ENCODE data around the gene SLC7A4.
"Not testable (repeated sequence)": the region's sequence is repeated elsewhere in the genome, so short reads cannot be mapped to it uniquely, and the experiment has no call there.

Gene SLC7A4

GRCh38 chr22:21061660-21062321 is 29.4 kb upstream of the SLC7A4 start:
- DNase-seq, result not testable (repeated sequence)

GRCh38 chr22:21060363-21060762 is 28.0 kb upstream of the SLC7A4 start:
- DNase-seq, result not testable (repeated sequence)

- no peak for DNase-seq
Observed at GRCh38 chr22:21055880-21056319, 23.5 kb upstream of the SLC7A4 start.

GRCh38 chr22:21055564-21055834 is 23.1 kb upstream of the SLC7A4 start:
- DNase-seq, result no peak

GRCh38 chr22:21054714-21055563 is 22.6 kb upstream of the SLC7A4 start:
- DNase-seq, result no peak

GRCh38 chr22:21054046-21054713 is 21.8 kb upstream of the SLC7A4 start:
- DNase-seq, result no peak

- DNase-seq, result no peak
Observed at GRCh38 chr22:21052715-21053459, 20.5 kb upstream of the SLC7A4 start.

- no peak for DNase-seq
Observed at GRCh38 chr22:21051831-21052400, 19.6 kb upstream of the SLC7A4 start.

GRCh38 chr22:21051145-21051830 is 18.9 kb upstream of the SLC7A4 start:
- DNase-seq, result no peak

- DNase-seq, result not testable (repeated sequence)
Observed at GRCh38 chr22:21048965-21049364, 16.6 kb upstream of the SLC7A4 start.

- not testable (repeated sequence) for DNase-seq
Observed at GRCh38 chr22:21048448-21048847, 16.1 kb upstream of the SLC7A4 start.

- DNase-seq, result no peak
Observed at GRCh38 chr22:21047730-21048129, 15.4 kb upstream of the SLC7A4 start.

GRCh38 chr22:21047035-21047661 is 14.8 kb upstream of the SLC7A4 start:
- DNase-seq, result no peak

GRCh38 chr22:21045585-21046294 is 13.4 kb upstream of the SLC7A4 start, which contains the start of gene LRRC74B:
LRRC74B (plus strand) TSS chr22:21045946; CDS start chr22:21045987, 41 bp downstream.
- peak; percentile 45 to 48 (median 46) for DNase-seq

GRCh38 chr22:21044931-21045584 is 12.7 kb upstream of the SLC7A4 start:
- DNase-seq, result no peak

GRCh38 chr22:21043860-21044535 is 11.6 kb upstream of the SLC7A4 start:
- no peak for DNase-seq

- no peak for DNase-seq
Observed at GRCh38 chr22:21042978-21043859, 10.9 kb upstream of the SLC7A4 start.

- DNase-seq, result no peak
Observed at GRCh38 chr22:21041937-21042336, 9.6 kb upstream of the SLC7A4 start.

GRCh38 chr22:21039158-21039557 is 6.8 kb upstream of the SLC7A4 start:
- not testable (repeated sequence) for DNase-seq
